CD4-positive, alpha-beta T cell treated with Interleukin-12 subunit alpha and Interleukin-12 subunit beta, for 1 hour (primary cell): ENCODE measurements around the gene ICAM3.
"Not testable (repeated sequence)": the region's sequence is repeated elsewhere in the genome, so short reads cannot be mapped to it uniquely, and the experiment has no call there.

ENCODE experiments used
- DNase-seq: peaks from one replicate; pipeline ENCODE4 v3.0.0-alpha.2; 2020

The ICAM3 gene

GRCh38 chr19:10339380-10339960 is at the start of gene ICAM3:
TSS of gene ICAM3 (minus strand) at chr19:10339624. CDS start at chr19:10339614, 10 bp downstream.
- DNase-seq: peak; percentile 64

GRCh38 chr19:10388957-10389356 is 49.5 kb upstream of the ICAM3 start:
- peak; percentile 83 for DNase-seq

GRCh38 chr19:10384580-10384979 is 45.2 kb upstream of the ICAM3 start:
- no peak for DNase-seq

GRCh38 chr19:10383223-10383499 is 43.7 kb upstream of the ICAM3 start:
- not testable (repeated sequence) for DNase-seq

- DNase-seq: peak; percentile 98
These were observed 41.1 kb upstream of the ICAM3 start, which contains the start of gene TYK2 for GRCh38 chr19:10380313-10381102. TSS of gene TYK2 (minus strand) at chr19:10380572. CDS start at chr19:10378406, 2,166 bp downstream.

GRCh38 chr19:10379880-10380312 is 40.5 kb upstream of the ICAM3 start:
- no peak for DNase-seq

- DNase-seq: no peak
These were observed 38.7 kb upstream of the ICAM3 start for GRCh38 chr19:10378124-10378523.

GRCh38 chr19:10377140-10377640 is 37.8 kb upstream of the ICAM3 start:
- DNase-seq: not testable (repeated sequence)

GRCh38 chr19:10374931-10375330 is 35.5 kb upstream of the ICAM3 start:
- DNase-seq: no peak

GRCh38 chr19:10372690-10373089 is 33.3 kb upstream of the ICAM3 start:
- no peak for DNase-seq

GRCh38 chr19:10368101-10368803 is 28.8 kb upstream of the ICAM3 start:
- DNase-seq: no peak

- not testable (repeated sequence) for DNase-seq
These were observed 27.6 kb upstream of the ICAM3 start for GRCh38 chr19:10366950-10367512.

GRCh38 chr19:10365518-10365917 is 26.1 kb upstream of the ICAM3 start:
- DNase-seq: no peak

- DNase-seq: no peak
These were observed 25.2 kb upstream of the ICAM3 start for GRCh38 chr19:10364644-10365043.

- DNase-seq: no peak
These were observed 24.4 kb upstream of the ICAM3 start for GRCh38 chr19:10363789-10364281.

GRCh38 chr19:10362259-10362658 is 22.8 kb upstream of the ICAM3 start:
- no peak for DNase-seq

GRCh38 chr19:10361569-10362011 is 22.2 kb upstream of the ICAM3 start:
- no peak for DNase-seq

- no peak for DNase-seq
These were observed 17.0 kb upstream of the ICAM3 start for GRCh38 chr19:10356431-10356830.

GRCh38 chr19:10353793-10354391 is 14.5 kb upstream of the ICAM3 start:
- DNase-seq: peak; percentile 33

- DNase-seq: no peak
These were observed 13.6 kb upstream of the ICAM3 start for GRCh38 chr19:10352764-10353671.

- DNase-seq: no peak
These were observed 7.1 kb upstream of the ICAM3 start for GRCh38 chr19:10346509-10346908.

GRCh38 chr19:10344780-10345179 is 5.4 kb upstream of the ICAM3 start:
- DNase-seq: no peak
